ENCODE results near the gene INSRR.

DNA sequence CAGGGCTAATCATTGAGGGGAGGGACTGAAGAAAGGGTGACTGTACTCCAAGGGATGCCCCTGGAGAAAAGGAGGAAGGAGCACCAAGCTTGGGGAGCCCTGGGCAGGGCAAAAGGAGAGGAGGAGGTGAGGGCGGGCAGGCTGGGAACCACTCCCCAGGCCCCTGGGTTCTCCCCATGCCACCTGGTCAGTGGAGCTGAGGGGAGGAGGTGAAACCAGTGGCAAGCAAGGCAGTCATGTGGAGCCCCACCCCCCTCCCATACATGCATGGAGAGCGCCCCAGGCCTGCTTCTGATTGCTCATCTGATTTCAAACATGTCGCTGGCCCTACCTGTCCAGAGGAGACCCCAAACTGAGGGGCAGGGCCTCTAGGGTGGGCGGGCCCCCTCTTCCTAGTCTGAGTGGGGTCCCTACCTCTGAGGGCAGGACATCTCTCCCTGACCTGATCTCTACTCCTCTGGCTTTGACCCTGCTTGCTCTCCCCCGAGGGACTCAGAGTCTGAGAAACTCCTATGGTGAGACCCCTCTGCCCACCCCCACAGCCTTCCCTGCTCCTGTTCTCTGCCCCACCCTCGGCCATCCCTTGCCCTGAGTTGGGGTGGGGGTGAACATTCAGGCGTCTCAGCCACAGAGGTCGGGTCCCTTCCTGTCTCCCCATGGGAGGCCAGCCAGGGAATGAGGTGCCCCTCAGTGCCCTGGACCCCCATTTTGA is 18.6 kb downstream of the INSRR start:
- TF ChIP-seq EZH2 (IDR thresholded peaks at IDR 0.05; ENCODE audit: borderline replicate concordance, low read depth, low read length, severe bottlenecking) (no peak), CTCF (IDR thresholded peaks at IDR 0.05; ENCODE audit: borderline replicate concordance, extremely low read depth, low read length, poor library complexity, severe bottlenecking) (no peak)

Data from DND-41 (cell line).